Smooth muscle cell of the brain vasculature (primary cell): Measurements from ENCODE around the gene RTP4.
A peak's percentile ranks its signal among the peaks of the same experiment; 100 is the strongest.
"Not testable (repeated sequence)": the region's sequence is repeated elsewhere in the genome, so short reads cannot be mapped to it uniquely, and the experiment has no call there.

Source experiments
- DNase-seq: peaks from one replicate; pipeline ENCODE4 v3.0.0-alpha.2; 2012; ENCODE audit warnings: low read depth, low spot score

RTP4 gene

GRCh38 chr3:187369089-187369447 is 883 bp downstream of the RTP4 start:
- DNase-seq, result no peak

GRCh38 chr3:187370051-187370450 is 1.9 kb downstream of the RTP4 start:
- no peak for DNase-seq

GRCh38 chr3:187375581-187375980 is 7.4 kb downstream of the RTP4 start:
- DNase-seq, result no peak

- DNase-seq, result no peak
Measured at GRCh38 chr3:187377842-187378241, 9.7 kb downstream of the RTP4 start.

- no peak for DNase-seq
Measured at GRCh38 chr3:187382609-187383151, 14.5 kb downstream of the RTP4 start.

- DNase-seq, result no peak
Measured at GRCh38 chr3:187383246-187383645, 15.1 kb downstream of the RTP4 start.

GRCh38 chr3:187385296-187385695 is 17.1 kb downstream of the RTP4 start:
- DNase-seq, result no peak

- DNase-seq, result peak; percentile 67
Measured at GRCh38 chr3:187396661-187397060, 28.5 kb downstream of the RTP4 start.

- DNase-seq, result no peak
Measured at GRCh38 chr3:187398955-187399354, 30.8 kb downstream of the RTP4 start.

GRCh38 chr3:187400756-187401155 is 32.6 kb downstream of the RTP4 start:
- DNase-seq, result no peak

GRCh38 chr3:187401856-187402255 is 33.7 kb downstream of the RTP4 start:
- DNase-seq, result no peak

- peak; percentile 67 for DNase-seq
Measured at GRCh38 chr3:187403768-187404288, 35.6 kb downstream of the RTP4 start.

- DNase-seq, result no peak
Measured at GRCh38 chr3:187406927-187407326, 38.7 kb downstream of the RTP4 start.

GRCh38 chr3:187411991-187412781 is 44.0 kb downstream of the RTP4 start:
- not testable (repeated sequence) for DNase-seq
